HL-60 (cell line): ENCODE measurements around the gene CSNK2A2.

Experiments used
- GABPA ChIP-seq: IDR thresholded peaks from 2 replicates; pipeline ENCODE4 v1.6.1; 2012; ENCODE audit warnings: low read depth
- POLR2AphosphoS5 ChIP-seq: IDR thresholded peaks from 2 replicates; pipeline ENCODE4 v1.6.1; 2012; ENCODE audit warnings: low read depth
- TF ChIP-seq, protein P1 (sequence below): IDR thresholded peaks from one replicate; pipeline ENCODE4 v1.5.1; 2011; ENCODE audit warnings: low read length, control low read depth, inconsistent platforms; ENCODE audit not compliant: insufficient read depth

GRCh38 chr16:58148526-58148925, 49.4 kb downstream of the CSNK2A2 start:
- TF ChIP-seq, protein P1, sequence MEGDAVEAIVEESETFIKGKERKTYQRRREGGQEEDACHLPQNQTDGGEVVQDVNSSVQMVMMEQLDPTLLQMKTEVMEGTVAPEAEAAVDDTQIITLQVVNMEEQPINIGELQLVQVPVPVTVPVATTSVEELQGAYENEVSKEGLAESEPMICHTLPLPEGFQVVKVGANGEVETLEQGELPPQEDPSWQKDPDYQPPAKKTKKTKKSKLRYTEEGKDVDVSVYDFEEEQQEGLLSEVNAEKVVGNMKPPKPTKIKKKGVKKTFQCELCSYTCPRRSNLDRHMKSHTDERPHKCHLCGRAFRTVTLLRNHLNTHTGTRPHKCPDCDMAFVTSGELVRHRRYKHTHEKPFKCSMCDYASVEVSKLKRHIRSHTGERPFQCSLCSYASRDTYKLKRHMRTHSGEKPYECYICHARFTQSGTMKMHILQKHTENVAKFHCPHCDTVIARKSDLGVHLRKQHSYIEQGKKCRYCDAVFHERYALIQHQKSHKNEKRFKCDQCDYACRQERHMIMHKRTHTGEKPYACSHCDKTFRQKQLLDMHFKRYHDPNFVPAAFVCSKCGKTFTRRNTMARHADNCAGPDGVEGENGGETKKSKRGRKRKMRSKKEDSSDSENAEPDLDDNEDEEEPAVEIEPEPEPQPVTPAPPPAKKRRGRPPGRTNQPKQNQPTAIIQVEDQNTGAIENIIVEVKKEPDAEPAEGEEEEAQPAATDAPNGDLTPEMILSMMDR = no peak
- TF ChIP-seq POLR2AphosphoS5 = no peak
- TF ChIP-seq GABPA = no peak
